ENCODE results near the gene IP6K1. TPM values are rescaled to one million over a fixed set of nuclear protein-coding genes. Genes with fewer than 3 reads are reported as not detected.

IP6K1 gene
- total and polyA plus RNA-seq, 2 donors from 2014 or later: 21.7 to 49.6 TPM

DNA sequence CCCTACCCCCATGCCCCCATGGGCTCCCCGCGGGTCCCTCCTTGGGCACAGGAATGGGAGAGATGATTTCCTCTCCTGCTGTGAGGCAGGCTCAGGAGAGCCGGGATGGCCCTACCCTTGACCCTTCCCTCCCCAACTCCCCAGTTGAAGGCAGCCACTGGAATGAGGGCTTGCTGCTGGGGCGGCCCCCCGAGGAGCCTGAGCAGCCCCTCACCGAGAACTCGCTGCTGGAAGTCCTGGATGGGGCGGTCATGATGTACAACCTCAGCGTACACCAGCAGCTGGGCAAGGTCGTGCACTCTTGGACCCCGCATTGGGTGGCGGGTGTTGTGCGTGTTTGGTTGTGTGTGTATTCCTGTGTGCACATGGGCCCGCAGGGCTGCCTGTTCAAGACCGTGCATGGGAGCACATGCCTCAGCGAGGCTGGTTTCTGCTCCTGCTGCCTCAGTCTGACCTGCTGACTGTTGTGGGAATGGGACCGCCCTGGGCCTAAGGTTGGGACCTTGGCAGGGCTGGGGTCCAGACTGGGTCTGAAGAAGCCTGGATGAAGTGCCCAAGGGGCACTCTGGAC is 80.9 kb downstream of the IP6K1 start:
- H3K4me3 ChIP-seq (ENCODE audit: low read length in 3 of 3): no peak overlapping the region
- FAIRE-seq (no peak), DNase-seq (no peak)
- no peaks in the 10 kb centered on the region for H3K27me3 ChIP-seq (ENCODE audit: control insufficient read depth, insufficient read depth, low read length)
- H3K27ac ChIP-seq (ENCODE audit: low read depth in 2 of 2, low read length in 2 of 2): no peak overlapping the region
- TF ChIP-seq, protein P1, sequence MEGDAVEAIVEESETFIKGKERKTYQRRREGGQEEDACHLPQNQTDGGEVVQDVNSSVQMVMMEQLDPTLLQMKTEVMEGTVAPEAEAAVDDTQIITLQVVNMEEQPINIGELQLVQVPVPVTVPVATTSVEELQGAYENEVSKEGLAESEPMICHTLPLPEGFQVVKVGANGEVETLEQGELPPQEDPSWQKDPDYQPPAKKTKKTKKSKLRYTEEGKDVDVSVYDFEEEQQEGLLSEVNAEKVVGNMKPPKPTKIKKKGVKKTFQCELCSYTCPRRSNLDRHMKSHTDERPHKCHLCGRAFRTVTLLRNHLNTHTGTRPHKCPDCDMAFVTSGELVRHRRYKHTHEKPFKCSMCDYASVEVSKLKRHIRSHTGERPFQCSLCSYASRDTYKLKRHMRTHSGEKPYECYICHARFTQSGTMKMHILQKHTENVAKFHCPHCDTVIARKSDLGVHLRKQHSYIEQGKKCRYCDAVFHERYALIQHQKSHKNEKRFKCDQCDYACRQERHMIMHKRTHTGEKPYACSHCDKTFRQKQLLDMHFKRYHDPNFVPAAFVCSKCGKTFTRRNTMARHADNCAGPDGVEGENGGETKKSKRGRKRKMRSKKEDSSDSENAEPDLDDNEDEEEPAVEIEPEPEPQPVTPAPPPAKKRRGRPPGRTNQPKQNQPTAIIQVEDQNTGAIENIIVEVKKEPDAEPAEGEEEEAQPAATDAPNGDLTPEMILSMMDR (IDR thresholded peaks at IDR 0.05; ENCODE audit: borderline replicate concordance, extremely low read depth, insufficient read depth): no peak
- intact Hi-C loops (cut with DNase I): no loop called here
- H3K9ac ChIP-seq (ENCODE audit: low read length in 3 of 3): no peak overlapping the region
- H3K9me3 ChIP-seq (ENCODE audit: control insufficient read depth in 2 of 3, insufficient read depth in 1 of 3, low read length in 3 of 3): no peaks in the 10 kb centered on the region
- H3K4me1 ChIP-seq (ENCODE audit: control insufficient read depth in 2 of 3, insufficient read depth in 2 of 3, low read depth in 1 of 3, low read length in 3 of 3): no peaks in the 10 kb centered on the region
- peaks cover 0 to 24% (median 13%) of the 10 kb centered on the region in 3 donors for H3K36me3 ChIP-seq (ENCODE audit: control insufficient read depth in 2 of 3, insufficient read depth in 3 of 3, low read length in 3 of 3)

DNA sequence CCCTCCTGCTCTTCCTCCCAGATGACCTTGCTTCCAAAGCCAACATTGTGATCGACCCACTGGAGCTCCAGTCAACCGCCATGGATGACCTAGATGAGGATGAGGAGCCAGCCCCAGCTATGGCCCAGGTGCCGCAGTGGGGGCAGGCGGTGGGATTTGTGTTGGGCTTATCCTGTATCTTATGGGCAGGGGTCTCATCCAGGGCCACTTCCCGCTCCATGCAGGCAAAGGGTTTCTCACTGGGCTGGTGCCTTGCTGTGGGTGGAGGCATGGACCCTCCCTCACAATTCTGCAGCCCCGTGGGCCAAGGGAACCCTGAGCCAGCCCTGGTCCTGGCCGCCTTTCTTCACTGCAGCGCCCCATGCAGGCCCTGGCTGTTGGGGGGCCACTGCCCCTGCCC is 81.7 kb downstream of the IP6K1 start:
- TF ChIP-seq, protein P1 (IDR thresholded peaks at IDR 0.05; ENCODE audit: borderline replicate concordance, extremely low read depth, insufficient read depth): no peak
- DNase-seq (peak in 1 of 5 donors; percentile 61), FAIRE-seq (no peak)
- H3K9ac ChIP-seq (ENCODE audit: low read length in 3 of 3): no peak overlapping the region
- intact Hi-C loops (cut with DNase I): no loop called here
- no peaks in the 10 kb centered on the region for H3K9me3 ChIP-seq (ENCODE audit: control insufficient read depth in 2 of 3, insufficient read depth in 1 of 3, low read length in 3 of 3)
- H3K4me1 ChIP-seq (ENCODE audit: control insufficient read depth in 2 of 3, insufficient read depth in 2 of 3, low read depth in 1 of 3, low read length in 3 of 3): no peaks in the 10 kb centered on the region
- H3K36me3 ChIP-seq (ENCODE audit: control insufficient read depth in 2 of 3, insufficient read depth in 3 of 3, low read length in 3 of 3): peaks cover 0 to 24% (median 15%) of the 10 kb centered on the region in 3 donors
- no peak overlapping the region for H3K4me3 ChIP-seq (ENCODE audit: low read length in 3 of 3)
- no peaks in the 10 kb centered on the region for H3K27me3 ChIP-seq (ENCODE audit: control insufficient read depth, insufficient read depth, low read length)
- no peak overlapping the region for H3K27ac ChIP-seq (ENCODE audit: low read depth in 2 of 2, low read length in 2 of 2)

GRCh38 chr3:49703956-49704355 is 82.4 kb downstream of the IP6K1 start:
- H3K4me3 ChIP-seq (ENCODE audit: low read length in 3 of 3): no peak overlapping the region
- TF ChIP-seq, protein P1 (IDR thresholded peaks at IDR 0.05; ENCODE audit: borderline replicate concordance, extremely low read depth, insufficient read depth): no peak
- intact Hi-C loops (cut with DNase I): no loop called here
- H3K27ac ChIP-seq (ENCODE audit: low read depth in 2 of 2, low read length in 2 of 2): no peak overlapping the region
- no peak for DNase-seq
- H3K9me3 ChIP-seq (ENCODE audit: control insufficient read depth in 2 of 3, insufficient read depth in 1 of 3, low read length in 3 of 3): no peaks in the 10 kb centered on the region
- FAIRE-seq: no peak
- H3K36me3 ChIP-seq (ENCODE audit: control insufficient read depth in 2 of 3, insufficient read depth in 3 of 3, low read length in 3 of 3): peaks cover 0 to 24% (median 15%) of the 10 kb centered on the region in 3 donors
- H3K27me3 ChIP-seq (ENCODE audit: control insufficient read depth, insufficient read depth, low read length): no peaks in the 10 kb centered on the region
- no peaks in the 10 kb centered on the region for H3K4me1 ChIP-seq (ENCODE audit: control insufficient read depth in 2 of 3, insufficient read depth in 2 of 3, low read depth in 1 of 3, low read length in 3 of 3)
- no peak overlapping the region for H3K9ac ChIP-seq (ENCODE audit: low read length in 3 of 3)

All from kidney (tissue), 14 donors.